Karpas-422 (cell line): ENCODE data around the gene NMT2. TPM values are rescaled to one million over a fixed set of nuclear protein-coding genes. Genes with fewer than 3 reads are reported as not detected.

Source experiments
- DNase-seq: peaks from one replicate; pipeline ENCODE4 v3.0.0-alpha.2; 2015
- H2AFZ ChIP-seq: fragments of 200-600 bp; sonication (generic); 2 replicates; pipeline ENCODE4 v1.6.1; 2014; ENCODE audit warnings: antibody characterized with exemption, low read length, mixed read lengths
- H3K27ac ChIP-seq: fragments of 200-600 bp; sonication (generic); 2 replicates; pipeline ENCODE4 v1.5.1; 2014; ENCODE audit warnings: mild to moderate bottlenecking, low read length, moderate library complexity
- H3K27me3 ChIP-seq: fragments of 200-600 bp; sonication (generic); 2 replicates; pipeline ENCODE4 v1.6.1; 2014; ENCODE audit warnings: low read length, mixed read lengths
- H3K36me3 ChIP-seq: fragments of 200-600 bp; sonication (generic); 2 replicates; pipeline ENCODE4 v1.6.1; 2014; ENCODE audit warnings: low read length, mixed read lengths; ENCODE audit not compliant: insufficient read depth
- H3K4me1 ChIP-seq: fragments of 200-600 bp; sonication (generic); 2 replicates; pipeline ENCODE4 v1.6.1; 2014; ENCODE audit warnings: mild to moderate bottlenecking, low read length, mixed read lengths
- H3K4me2 ChIP-seq: fragments of 200-600 bp; sonication (generic); 2 replicates; pipeline ENCODE4 v1.6.1; 2014; ENCODE audit warnings: low read length, low read depth, mild to moderate bottlenecking; ENCODE audit not compliant: poor library complexity, severe bottlenecking
- H3K4me3 ChIP-seq: fragments of 200-600 bp; sonication (generic); 2 replicates; pipeline ENCODE4 v1.5.1; 2014; ENCODE audit warnings: mild to moderate bottlenecking, antibody characterized with exemption, low read length, mixed read lengths
- H3K79me2 ChIP-seq: fragments of 200-600 bp; sonication (generic); 2 replicates; pipeline ENCODE4 v1.6.1; 2014; ENCODE audit warnings: mild to moderate bottlenecking, low read length, mixed read lengths
- H3K9ac ChIP-seq: fragments of 200-600 bp; sonication (generic); 2 replicates; pipeline ENCODE4 v1.6.0; 2014; ENCODE audit warnings: low read length
- H3K9me2 ChIP-seq: fragments of 200-600 bp; sonication (generic), shearing (Covaris generic); replicated peaks from 2 replicates; pipeline ENCODE4 v1.6.0; 2014; ENCODE audit warnings: mild to moderate bottlenecking, low read length, moderate library complexity; ENCODE audit not compliant: insufficient read depth
- H3K9me3 ChIP-seq: fragments of 300-700, 200-600 bp; sonication (generic); 2 replicates; pipeline ENCODE4 v1.6.1; 2014; ENCODE audit warnings: low read length, mixed read lengths
- H4K20me1 ChIP-seq: fragments of 200-600 bp; sonication (generic); 2 replicates; pipeline ENCODE4 v1.6.1; 2014; ENCODE audit warnings: mild to moderate bottlenecking, antibody characterized with exemption, low read length, low read depth; ENCODE audit not compliant: insufficient read depth
- total RNA-seq: library from RNA; depleted of rRNA; stranded (reverse); fragments of >200 nt; shearing (Covaris generic); gene quantifications from 2 replicates; pipeline ENCODE4 v1.2.3, GENCODE V29; 2014; ENCODE audit warnings: low replicate concordance

Gene NMT2
- total RNA-seq, 1 experiment from 2014 or later = 1.6 TPM

GRCh38 chr10:15088428-15089261 is 79.8 kb downstream of the NMT2 start, which contains the start of gene ACBD7:
Gene ACBD7, minus strand, starts transcription at chr10:15088776. Its CDS starts 48 bp downstream, at chr10:15088728.
- Histone ChIP-seq H4K20me1 (no peaks in the 10 kb centered on the region), H3K9me2 (no peaks in the 10 kb centered on the region), H3K27ac (no peak within 1 kb of the TSS), H3K36me3 (no peaks in the 10 kb centered on the region), H3K79me2 (no peaks in the 10 kb centered on the region), H3K4me2 (peak within 1 kb of the TSS; percentile 87), H3K9ac (peak within 1 kb of the TSS; percentile 49), H3K4me3 (peak within 1 kb of the TSS; percentile 70), H3K4me1 (peaks cover 7% of the 10 kb centered on the region), H2AFZ (peak within 1 kb of the TSS; percentile 74), H3K27me3 (no peaks in the 10 kb centered on the region), H3K9me3 (no peaks in the 10 kb centered on the region)
- DNase-seq = peak; percentile 94

GRCh38 chr10:15084502-15084922 is 84.0 kb downstream of the NMT2 start:
- Histone ChIP-seq H3K4me1 (peaks cover 7% of the 10 kb centered on the region), H3K9ac (no peak overlapping the region), H3K9me3 (no peaks in the 10 kb centered on the region), H3K36me3 (no peaks in the 10 kb centered on the region), H3K9me2 (no peaks in the 10 kb centered on the region), H2AFZ (no peak overlapping the region), H3K27me3 (no peaks in the 10 kb centered on the region), H3K79me2 (no peaks in the 10 kb centered on the region), H3K27ac (no peak overlapping the region), H4K20me1 (no peaks in the 10 kb centered on the region), H3K4me3 (no peak overlapping the region), H3K4me2 (no peak overlapping the region)
- peak; percentile 57 for DNase-seq

GRCh38 chr10:15083674-15084501 is 84.6 kb downstream of the NMT2 start:
- DNase-seq = no peak
- Histone ChIP-seq H3K79me2 (no peaks in the 10 kb centered on the region), H3K27me3 (no peaks in the 10 kb centered on the region), H3K9ac (no peak overlapping the region), H2AFZ (no peak overlapping the region), H3K9me2 (no peaks in the 10 kb centered on the region), H3K27ac (no peak overlapping the region), H3K4me3 (no peak overlapping the region), H3K4me1 (peaks cover 7% of the 10 kb centered on the region), H3K4me2 (no peak overlapping the region), H3K9me3 (no peaks in the 10 kb centered on the region), H3K36me3 (no peaks in the 10 kb centered on the region), H4K20me1 (no peaks in the 10 kb centered on the region)

DNA sequence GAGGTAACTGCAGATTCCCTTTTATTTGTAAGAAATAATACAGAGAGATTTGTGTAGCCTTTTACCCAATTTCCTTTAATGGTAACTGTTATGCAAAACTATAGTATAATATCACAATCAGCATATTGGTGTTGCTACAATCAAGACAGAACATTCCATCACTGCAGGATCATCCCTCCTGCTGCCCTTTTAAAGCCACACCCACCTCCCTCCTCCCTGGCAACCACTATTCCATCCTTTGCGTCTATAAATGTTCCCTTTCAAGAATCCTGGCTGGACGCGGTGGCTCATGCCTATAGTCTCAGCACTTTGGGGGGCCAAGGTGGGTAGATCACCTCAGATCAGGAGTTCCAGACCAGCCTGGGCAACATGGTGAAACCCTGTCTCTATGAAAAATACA is 93.1 kb downstream of the NMT2 start:
- Histone ChIP-seq H4K20me1 (no peaks in the 10 kb centered on the region), H2AFZ (no peak overlapping the region), H3K79me2 (no peaks in the 10 kb centered on the region), H3K27ac (no peak overlapping the region), H3K9me2 (no peaks in the 10 kb centered on the region), H3K4me3 (no peak overlapping the region), H3K27me3 (no peaks in the 10 kb centered on the region), H3K9ac (no peak overlapping the region), H3K4me1 (no peaks in the 10 kb centered on the region), H3K36me3 (no peaks in the 10 kb centered on the region), H3K4me2 (no peak overlapping the region), H3K9me3 (no peaks in the 10 kb centered on the region)
- DNase-seq = no peak

- Histone ChIP-seq H3K4me3 (no peak overlapping the region), H3K27me3 (no peaks in the 10 kb centered on the region; the same call in 1 of the 2 replicates), H3K9ac (no peak overlapping the region), H3K9me3 (no peaks in the 10 kb centered on the region), H4K20me1 (no peaks in the 10 kb centered on the region), H3K4me2 (no peak overlapping the region), H2AFZ (no peak overlapping the region), H3K27ac (no peak overlapping the region), H3K9me2 (no peaks in the 10 kb centered on the region), H3K79me2 (no peaks in the 10 kb centered on the region), H3K4me1 (no peaks in the 10 kb centered on the region), H3K36me3 (no peaks in the 10 kb centered on the region)
- DNase-seq = no peak
Observed at GRCh38 chr10:15072358-15072757, 96.1 kb downstream of the NMT2 start.

GRCh38 chr10:15069230-15069629 is 99.3 kb downstream of the NMT2 start:
- H3K4me1 ChIP-seq = no peaks in the 10 kb centered on the region
- peak; percentile 45 for DNase-seq
- no peaks in the 10 kb centered on the region for H3K9me2 ChIP-seq
- no peaks in the 10 kb centered on the region for H4K20me1 ChIP-seq
- H3K9ac ChIP-seq = no peak overlapping the region
- H3K27me3 ChIP-seq = no peaks in the 10 kb centered on the region; the same call in 1 of the 2 replicates
- no peak overlapping the region for H2AFZ ChIP-seq
- H3K4me2 ChIP-seq = no peak overlapping the region
- no peaks in the 10 kb centered on the region for H3K79me2 ChIP-seq
- no peaks in the 10 kb centered on the region for H3K36me3 ChIP-seq
- H3K9me3 ChIP-seq = no peaks in the 10 kb centered on the region
- no peak overlapping the region for H3K27ac ChIP-seq
- H3K4me3 ChIP-seq = no peak overlapping the region

DNA sequence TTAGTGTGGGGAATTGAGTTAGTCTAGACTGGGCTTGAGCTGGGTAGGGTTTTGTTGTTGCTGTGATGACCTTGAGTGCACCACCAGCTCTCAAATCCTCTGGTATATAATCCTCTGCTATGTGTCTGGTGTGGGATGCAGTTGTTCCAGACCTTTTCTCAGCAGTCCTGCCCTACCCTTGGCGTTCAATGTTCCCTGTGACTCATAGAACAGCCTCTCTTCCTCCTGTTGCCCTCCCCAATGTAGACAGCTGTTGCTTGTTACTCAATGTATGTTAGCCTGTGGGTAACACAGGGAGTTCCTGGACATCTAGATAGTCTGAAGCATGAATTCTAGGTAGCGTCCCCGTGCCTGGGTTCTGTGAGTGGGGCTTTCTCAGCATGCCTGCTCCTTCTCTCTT is 99.7 kb downstream of the NMT2 start:
- no peak overlapping the region for H2AFZ ChIP-seq
- H3K27ac ChIP-seq = no peak overlapping the region
- no peaks in the 10 kb centered on the region; the same call in 1 of the 2 replicates for H3K27me3 ChIP-seq
- H3K9me2 ChIP-seq = no peaks in the 10 kb centered on the region
- H3K79me2 ChIP-seq = no peaks in the 10 kb centered on the region
- H3K9me3 ChIP-seq = no peaks in the 10 kb centered on the region
- no peaks in the 10 kb centered on the region for H3K36me3 ChIP-seq
- no peak overlapping the region for H3K9ac ChIP-seq
- H4K20me1 ChIP-seq = no peaks in the 10 kb centered on the region
- no peak overlapping the region for H3K4me2 ChIP-seq
- H3K4me3 ChIP-seq = no peak overlapping the region
- no peak for DNase-seq
- no peaks in the 10 kb centered on the region for H3K4me1 ChIP-seq

GRCh38 chr10:15067154-15067553 is 101.3 kb downstream of the NMT2 start:
- no peak overlapping the region for H2AFZ ChIP-seq
- no peak overlapping the region for H3K4me2 ChIP-seq
- no peaks in the 10 kb centered on the region for H3K36me3 ChIP-seq
- H3K4me3 ChIP-seq = no peak overlapping the region
- DNase-seq = no peak
- H3K9ac ChIP-seq = no peak overlapping the region
- no peaks in the 10 kb centered on the region for H4K20me1 ChIP-seq
- H3K4me1 ChIP-seq = no peaks in the 10 kb centered on the region
- H3K9me2 ChIP-seq = no peaks in the 10 kb centered on the region
- H3K79me2 ChIP-seq = no peaks in the 10 kb centered on the region
- no peaks in the 10 kb centered on the region for H3K9me3 ChIP-seq
- H3K27me3 ChIP-seq = no peaks in the 10 kb centered on the region; the same call in 1 of the 2 replicates
- no peak overlapping the region for H3K27ac ChIP-seq
